ENCODE measurements around the gene WDFY3. TPM values are rescaled to one million over a fixed set of nuclear protein-coding genes. Genes with fewer than 3 reads are reported as not detected.

Gene WDFY3
- total and polyA plus RNA-seq, 2 experiments from 2014 or later = 3.1 to 45.6 TPM

DNA sequence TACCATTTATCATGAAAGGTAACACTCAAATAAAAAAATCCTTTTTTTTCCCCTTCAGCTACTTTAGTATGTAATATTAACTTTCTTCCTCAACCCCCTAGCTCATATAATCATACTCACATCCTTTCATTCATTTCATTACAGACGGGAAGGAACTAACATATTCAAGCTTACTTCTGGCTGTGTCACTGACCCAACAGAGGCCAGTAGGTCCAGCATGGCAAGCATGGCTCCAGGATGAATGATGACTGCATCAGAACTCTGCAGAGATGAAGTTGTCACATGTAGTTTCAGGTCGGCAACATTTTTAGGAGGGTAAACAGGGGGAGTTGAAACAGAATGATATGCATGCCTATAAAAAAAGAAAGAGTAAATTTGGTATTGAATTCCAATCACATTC, 163.4 kb downstream of the WDFY3 start:
- Histone ChIP-seq H3K4me1 (ENCODE audit: insufficient read depth) (peaks cover 15% of the 10 kb centered on the region), H3K9ac (no peak overlapping the region)

DNA sequence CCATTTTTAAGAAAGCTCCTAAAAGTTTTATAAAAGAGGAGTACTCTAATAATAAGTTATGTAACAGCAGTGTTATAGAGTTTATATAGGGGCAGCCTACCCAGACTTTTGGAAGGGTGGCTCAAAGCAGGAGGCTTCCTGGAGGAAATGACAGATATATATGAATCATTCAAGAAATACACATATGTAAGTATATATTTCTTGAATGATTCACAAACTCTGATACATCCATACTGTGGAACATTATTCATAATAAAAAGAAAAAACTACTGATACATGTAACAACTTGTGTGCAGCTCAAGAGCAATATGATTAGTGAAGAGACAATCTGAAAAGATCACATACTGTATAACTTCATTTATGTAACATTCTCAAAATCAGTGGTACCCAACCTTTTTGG, 166.2 kb downstream of the WDFY3 start:
- peak; percentile 33 for DNase-seq

More for the DNA sequence above, 163.4 kb downstream of the WDFY3 start:
- Histone ChIP-seq H3K9me3 (ENCODE audit: low read depth) (no peaks in the 10 kb centered on the region), H3K4me2 (ENCODE audit: unreplicated experiment) (no peak overlapping the region), H3K27ac (no peak overlapping the region), H3K4me3 (no peak overlapping the region), H3K27me3 (replicated peaks; ENCODE audit: insufficient read depth) (no peaks in the 10 kb centered on the region), H2AFZ (no peak overlapping the region), H3K36me3 (ENCODE audit: low read depth) (peaks cover 24% of the 10 kb centered on the region; the same call in 1 of the 2 replicates), H4K20me1 (ENCODE audit: insufficient read depth) (0 out of 2 replicates have a peak, but pooled peaks cover 4% of the 10 kb centered on the region), H3F3A (ENCODE audit: insufficient read depth) (peaks cover 21% of the 10 kb centered on the region), H3K79me2 (ENCODE audit: insufficient read depth) (no peaks in the 10 kb centered on the region), H3K9me2 (ENCODE audit: insufficient read depth) (no peaks in the 10 kb centered on the region)
- DNase-seq = no peak
- in situ Hi-C loops (cut with MboI) = no loop called here
- TF ChIP-seq EZH2phosphoT487 (IDR thresholded peaks at IDR 0.05; ENCODE audit: insufficient read depth, low read depth) (no peak), EZH2 (IDR thresholded peaks at IDR 0.05; ENCODE audit: insufficient read depth, poor library complexity, severe bottlenecking) (no peak)
- 95 to 100% methylated on average over 2 of the region's 2 CpGs for WGBS, 2 experiments (ENCODE audit: low coverage in 1 of 2, low lambda C conversion rate in 2 of 2, missing lambda C conversion rate in 2 of 2)

DNA sequence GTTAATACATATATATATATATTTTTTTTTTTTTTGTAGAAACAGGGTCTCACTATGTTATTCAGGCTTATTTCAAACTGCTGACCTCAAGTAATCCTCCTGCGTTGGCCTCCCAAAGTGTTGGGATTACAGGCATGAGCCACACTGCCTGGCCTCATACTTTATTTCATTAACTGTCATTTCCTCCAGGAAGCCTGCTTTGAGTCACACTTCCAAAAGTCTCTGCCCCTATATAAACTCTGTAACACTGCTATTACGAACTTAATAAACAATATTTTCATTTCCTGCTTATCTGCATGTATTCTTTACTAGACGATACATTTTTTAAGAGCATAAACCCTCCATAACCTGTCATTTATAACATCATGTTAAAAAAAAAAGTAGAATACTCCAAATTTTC, 167.2 kb downstream of the WDFY3 start:
- H2AFZ ChIP-seq = no peak overlapping the region
- no peaks in the 10 kb centered on the region for H3K79me2 ChIP-seq (ENCODE audit: insufficient read depth)
- H3K9me2 ChIP-seq (ENCODE audit: insufficient read depth) = no peaks in the 10 kb centered on the region
- in situ Hi-C loops (cut with MboI) = no loop called here
- WGBS, 2 experiments (ENCODE audit: low coverage in 1 of 2, low lambda C conversion rate in 2 of 2, missing lambda C conversion rate in 2 of 2) = 60 to 72% methylated on average over 3 of the region's 3 CpGs
- DNase-seq = peak; percentile 13
- peaks cover 41% of the 10 kb centered on the region for H3K36me3 ChIP-seq (ENCODE audit: low read depth)
- peaks cover 10% of the 10 kb centered on the region for H3K4me1 ChIP-seq (ENCODE audit: insufficient read depth)
- no peak overlapping the region for H3K4me2 ChIP-seq (ENCODE audit: unreplicated experiment)
- H3K9me3 ChIP-seq (ENCODE audit: low read depth) = no peaks in the 10 kb centered on the region
- no peak for TF ChIP-seq EZH2phosphoT487 (IDR thresholded peaks at IDR 0.05; ENCODE audit: insufficient read depth, low read depth)
- TF ChIP-seq EZH2 (IDR thresholded peaks at IDR 0.05; ENCODE audit: insufficient read depth, poor library complexity, severe bottlenecking) = no peak
- H3K27me3 ChIP-seq (replicated peaks; ENCODE audit: insufficient read depth) = no peaks in the 10 kb centered on the region
- H3F3A ChIP-seq (ENCODE audit: insufficient read depth) = peaks cover 5% of the 10 kb centered on the region; the same call in 1 of the 2 replicates
- H4K20me1 ChIP-seq (ENCODE audit: insufficient read depth) = 0 out of 2 replicates have a peak, but pooled peaks cover 4% of the 10 kb centered on the region
- no peak overlapping the region for H3K9ac ChIP-seq
- no peak overlapping the region for H3K4me3 ChIP-seq
- no peak overlapping the region for H3K27ac ChIP-seq

More for the DNA sequence above, 166.2 kb downstream of the WDFY3 start:
- Histone ChIP-seq H3K4me3 (no peak overlapping the region), H4K20me1 (ENCODE audit: insufficient read depth) (0 out of 2 replicates have a peak, but pooled peaks cover 4% of the 10 kb centered on the region), H2AFZ (no peak overlapping the region), H3K27me3 (replicated peaks; ENCODE audit: insufficient read depth) (no peaks in the 10 kb centered on the region), H3K9me3 (ENCODE audit: low read depth) (no peaks in the 10 kb centered on the region), H3K27ac (no peak overlapping the region), H3K79me2 (ENCODE audit: insufficient read depth) (no peaks in the 10 kb centered on the region), H3K4me1 (ENCODE audit: insufficient read depth) (peaks cover 15% of the 10 kb centered on the region), H3K9ac (no peak overlapping the region), H3K36me3 (ENCODE audit: low read depth) (peaks cover 34% of the 10 kb centered on the region), H3F3A (ENCODE audit: insufficient read depth) (peaks cover 14% of the 10 kb centered on the region), H3K4me2 (ENCODE audit: unreplicated experiment) (no peak overlapping the region), H3K9me2 (ENCODE audit: insufficient read depth) (no peaks in the 10 kb centered on the region)
- no peak for TF ChIP-seq EZH2 (IDR thresholded peaks at IDR 0.05; ENCODE audit: insufficient read depth, poor library complexity, severe bottlenecking)
- TF ChIP-seq EZH2phosphoT487 (IDR thresholded peaks at IDR 0.05; ENCODE audit: insufficient read depth, low read depth) = no peak
- in situ Hi-C loops (cut with MboI) = no loop called here

DNA sequence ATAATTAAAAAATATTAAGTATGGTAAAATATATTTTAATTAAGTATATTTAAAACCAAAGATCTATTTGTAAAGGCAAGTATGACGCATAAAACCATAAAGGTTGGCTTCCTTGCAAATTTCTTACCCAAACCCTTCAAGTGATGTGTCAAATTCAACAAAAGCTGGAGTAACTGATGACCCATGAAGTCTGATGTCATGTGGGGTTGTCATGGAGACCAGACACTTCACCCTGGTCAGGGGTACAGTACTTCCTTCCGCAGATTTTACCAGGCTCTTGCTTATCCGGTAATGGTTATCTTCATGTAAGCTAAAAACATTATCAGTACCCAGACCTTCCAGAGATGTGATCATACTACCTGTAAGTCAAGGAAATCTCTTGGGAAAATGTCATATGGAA, 170.1 kb downstream of the WDFY3 start:
- Histone ChIP-seq H4K20me1 (ENCODE audit: insufficient read depth) (no peaks in the 10 kb centered on the region), H3K9me3 (ENCODE audit: low read depth) (no peaks in the 10 kb centered on the region), H3K79me2 (ENCODE audit: insufficient read depth) (no peaks in the 10 kb centered on the region), H3K36me3 (ENCODE audit: low read depth) (peaks cover 49% of the 10 kb centered on the region), H3K27me3 (replicated peaks; ENCODE audit: insufficient read depth) (no peaks in the 10 kb centered on the region), H2AFZ (no peak overlapping the region), H3K4me2 (ENCODE audit: unreplicated experiment) (no peak overlapping the region), H3K4me3 (no peak overlapping the region), H3K4me1 (ENCODE audit: insufficient read depth) (no peaks in the 10 kb centered on the region), H3K9me2 (ENCODE audit: insufficient read depth) (no peaks in the 10 kb centered on the region), H3K9ac (no peak overlapping the region), H3K27ac (no peak overlapping the region), H3F3A (ENCODE audit: insufficient read depth) (peaks cover 9% of the 10 kb centered on the region; the same call in 1 of the 2 replicates)
- no peak for TF ChIP-seq EZH2 (IDR thresholded peaks at IDR 0.05; ENCODE audit: insufficient read depth, poor library complexity, severe bottlenecking)
- TF ChIP-seq EZH2phosphoT487 (IDR thresholded peaks at IDR 0.05; ENCODE audit: insufficient read depth, low read depth) = no peak
- no peak for DNase-seq
- 99 to 100% methylated on average over 3 of the region's 3 CpGs for WGBS, 2 experiments (ENCODE audit: low coverage in 1 of 2, low lambda C conversion rate in 2 of 2, missing lambda C conversion rate in 2 of 2)
- in situ Hi-C loops (cut with MboI) = no loop called here

All from GM23248 (cell line).